BJ (cell line): ENCODE results near the gene SLC41A3. TPM values are rescaled to one million over a fixed set of nuclear protein-coding genes. Genes with fewer than 3 reads are reported as not detected.
"Not testable (repeated sequence)": the region's sequence is repeated elsewhere in the genome, so short reads cannot be mapped to it uniquely, and the experiment has no call there.

ENCODE experiments used
- CTCF ChIA-PET: fragments of 350-600 bp; formaldehyde crosslinking; extraction: SDS; loops from one replicate; lab custom pipeline; 2021; ENCODE audit warnings: antibody characterized with exemption, inconsistent platforms; lab: Yijun Ruan, JAX
- POLR2A ChIA-PET: fragments of 300-600 bp; sonication (Branson Sonifier 250); formaldehyde crosslinking; extraction: SDS; loops from one replicate; lab custom pipeline; 2021; ENCODE audit warnings: antibody characterized with exemption; lab: Charles Lee
- DNase-seq: peaks from one replicate; pipeline ENCODE4 v3.0.0-alpha.2; 2011; ENCODE audit warnings: low read depth
- H3K27me3 ChIP-seq: 2 replicates; pipeline ENCODE4 v1.6.0; 2011; ENCODE audit warnings: low read length; ENCODE audit not compliant: control insufficient read depth, insufficient read depth
- H3K36me3 ChIP-seq: 2 replicates; pipeline ENCODE4 v1.5.1; 2011; ENCODE audit warnings: low read length; ENCODE audit not compliant: control insufficient read depth, insufficient read depth
- H3K4me3 ChIP-seq: 2 replicates; pipeline ENCODE4 v1.5.1; 2011; ENCODE audit warnings: low read depth, mild to moderate bottlenecking, control low read depth, low read length
- polyA plus RNA-seq: library from polyadenylated mRNA; depleted of rRNA; stranded (reverse); fragments of >200 nt; gene quantifications from 2 replicates; pipeline ENCODE4 v1.2.3, GENCODE V29; 2011
- TF ChIP-seq, protein P1 (sequence below): IDR thresholded peaks from 2 replicates; pipeline ENCODE4 v1.5.1; 2011; ENCODE audit warnings: low read depth, mild to moderate bottlenecking, control low read depth, inconsistent platforms, low read length, moderate library complexity; ENCODE audit not compliant: insufficient read depth

SLC41A3 gene
- polyA plus RNA-seq, 1 experiment = 70.8 TPM

DNA sequence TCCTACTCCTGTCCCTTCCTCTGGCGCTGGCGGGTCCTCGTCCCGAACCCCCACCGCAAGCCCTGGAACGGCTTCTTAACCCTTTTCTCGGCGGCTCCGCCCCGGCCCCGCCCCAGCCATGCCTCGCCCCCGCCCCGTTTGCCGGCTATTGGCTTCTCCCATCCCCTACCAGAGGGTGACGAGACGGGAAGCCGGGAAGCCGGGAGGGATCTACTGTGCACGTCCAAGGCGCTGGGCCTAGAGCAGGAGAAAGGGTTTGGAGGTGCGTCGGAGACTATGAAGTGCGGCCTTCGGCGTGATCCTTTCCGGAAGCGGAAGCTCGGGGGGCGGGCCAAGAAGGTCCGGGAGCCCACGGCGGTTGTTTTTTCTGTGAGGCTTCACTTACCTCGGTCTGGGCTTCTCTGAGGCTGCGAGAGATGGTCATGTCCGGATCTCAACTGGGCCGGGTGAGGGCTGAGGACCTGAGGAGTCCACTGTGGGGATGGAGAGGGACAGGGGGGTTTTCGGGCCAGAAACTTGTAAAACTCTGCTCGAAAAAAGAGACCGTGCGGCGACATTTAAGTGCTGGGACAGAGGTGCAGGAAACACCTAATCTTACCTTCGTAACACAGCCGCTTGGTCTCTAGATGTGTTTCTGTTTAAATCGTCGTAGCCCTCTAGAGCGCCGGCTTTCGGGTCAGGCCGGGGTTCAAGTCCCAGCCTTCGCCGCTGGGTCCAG is 93.5 kb downstream of the SLC41A3 start:
- POLR2A ChIA-PET = no interaction called here
- CTCF ChIA-PET = no interaction called here
- peaks cover 4% of the 10 kb centered on the region; the same call in 1 of the 2 replicates for H3K27me3 ChIP-seq
- TF ChIP-seq, protein P1, sequence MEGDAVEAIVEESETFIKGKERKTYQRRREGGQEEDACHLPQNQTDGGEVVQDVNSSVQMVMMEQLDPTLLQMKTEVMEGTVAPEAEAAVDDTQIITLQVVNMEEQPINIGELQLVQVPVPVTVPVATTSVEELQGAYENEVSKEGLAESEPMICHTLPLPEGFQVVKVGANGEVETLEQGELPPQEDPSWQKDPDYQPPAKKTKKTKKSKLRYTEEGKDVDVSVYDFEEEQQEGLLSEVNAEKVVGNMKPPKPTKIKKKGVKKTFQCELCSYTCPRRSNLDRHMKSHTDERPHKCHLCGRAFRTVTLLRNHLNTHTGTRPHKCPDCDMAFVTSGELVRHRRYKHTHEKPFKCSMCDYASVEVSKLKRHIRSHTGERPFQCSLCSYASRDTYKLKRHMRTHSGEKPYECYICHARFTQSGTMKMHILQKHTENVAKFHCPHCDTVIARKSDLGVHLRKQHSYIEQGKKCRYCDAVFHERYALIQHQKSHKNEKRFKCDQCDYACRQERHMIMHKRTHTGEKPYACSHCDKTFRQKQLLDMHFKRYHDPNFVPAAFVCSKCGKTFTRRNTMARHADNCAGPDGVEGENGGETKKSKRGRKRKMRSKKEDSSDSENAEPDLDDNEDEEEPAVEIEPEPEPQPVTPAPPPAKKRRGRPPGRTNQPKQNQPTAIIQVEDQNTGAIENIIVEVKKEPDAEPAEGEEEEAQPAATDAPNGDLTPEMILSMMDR = no peak
- H3K36me3 ChIP-seq = no peaks in the 10 kb centered on the region
- peak overlapping the region; percentile 51 for H3K4me3 ChIP-seq
- peak; percentile 35 for DNase-seq

DNA sequence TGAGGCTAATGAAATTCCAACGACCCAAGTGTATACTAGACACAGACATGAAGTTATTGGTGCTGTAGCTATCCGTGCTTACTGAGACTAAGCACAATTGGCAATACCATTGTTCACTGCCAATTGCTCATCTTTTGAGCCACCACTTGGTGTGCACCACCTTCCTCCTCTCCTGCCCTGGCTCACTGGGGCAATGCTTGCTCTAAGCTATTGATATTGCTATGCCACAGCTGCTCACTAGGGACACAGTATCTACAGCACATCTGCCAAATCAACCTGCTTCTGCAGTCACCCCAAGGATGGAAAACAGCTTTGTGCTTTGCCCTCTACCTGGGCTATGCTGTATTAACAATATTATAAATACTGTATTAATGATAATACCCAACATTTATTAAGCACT is 99.0 kb downstream of the SLC41A3 start:
- DNase-seq, CTCF ChIA-PET: not testable (repeated sequence)

GRCh38 chr3:125977104-125977503 is 106.8 kb downstream of the SLC41A3 start:
- H3K27me3 ChIP-seq, H3K36me3 ChIP-seq, POLR2A ChIA-PET, CTCF ChIA-PET, H3K4me3 ChIP-seq, DNase-seq: not testable (repeated sequence)

More for the DNA sequence above, 99.0 kb downstream of the SLC41A3 start:
- H3K4me3 ChIP-seq, H3K36me3 ChIP-seq, POLR2A ChIA-PET, H3K27me3 ChIP-seq: not testable (repeated sequence)

- H3K27me3 ChIP-seq, CTCF ChIA-PET, H3K36me3 ChIP-seq, DNase-seq, H3K4me3 ChIP-seq, POLR2A ChIA-PET: not testable (repeated sequence)
Observed at GRCh38 chr3:125976003-125976390, 107.9 kb downstream of the SLC41A3 start.

DNA sequence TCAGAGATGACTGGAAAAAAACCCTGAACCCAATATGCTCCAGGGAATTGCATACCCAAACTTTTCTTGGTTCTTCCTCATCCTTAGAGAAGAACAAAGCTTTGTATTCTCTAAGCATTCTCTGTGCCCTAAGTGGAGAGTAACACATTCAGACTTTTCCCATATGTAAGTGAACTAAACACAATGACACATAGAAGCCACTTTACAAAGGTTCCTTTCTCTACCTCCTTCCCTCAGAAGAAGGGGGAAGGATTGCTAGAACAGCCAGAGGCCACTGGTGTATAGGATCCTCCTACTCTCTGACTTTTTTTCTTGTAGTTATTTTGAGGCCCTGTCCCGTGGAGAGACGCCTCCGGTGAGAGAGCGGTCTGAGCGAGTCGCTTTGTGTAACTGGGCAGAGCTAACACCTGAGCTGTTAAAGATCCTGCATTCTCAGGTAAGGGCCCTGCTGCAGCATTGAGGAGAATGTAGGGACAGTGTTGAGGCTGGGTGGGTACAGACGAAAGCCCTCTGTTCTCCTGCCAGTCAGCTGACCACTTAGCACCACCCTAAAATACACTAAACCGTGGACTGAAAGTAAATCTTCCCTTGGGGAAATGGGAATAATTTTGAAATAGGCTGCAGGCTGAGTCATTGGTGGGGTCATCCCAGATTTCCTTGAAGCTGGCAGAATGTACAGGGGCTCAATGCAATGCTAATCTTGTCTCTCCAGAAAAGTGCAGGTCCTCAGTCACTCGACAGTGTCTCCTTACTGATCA is 108.5 kb downstream of the SLC41A3 start:
- POLR2A ChIA-PET, CTCF ChIA-PET, H3K27me3 ChIP-seq, DNase-seq, H3K4me3 ChIP-seq, H3K36me3 ChIP-seq: not testable (repeated sequence)

DNA sequence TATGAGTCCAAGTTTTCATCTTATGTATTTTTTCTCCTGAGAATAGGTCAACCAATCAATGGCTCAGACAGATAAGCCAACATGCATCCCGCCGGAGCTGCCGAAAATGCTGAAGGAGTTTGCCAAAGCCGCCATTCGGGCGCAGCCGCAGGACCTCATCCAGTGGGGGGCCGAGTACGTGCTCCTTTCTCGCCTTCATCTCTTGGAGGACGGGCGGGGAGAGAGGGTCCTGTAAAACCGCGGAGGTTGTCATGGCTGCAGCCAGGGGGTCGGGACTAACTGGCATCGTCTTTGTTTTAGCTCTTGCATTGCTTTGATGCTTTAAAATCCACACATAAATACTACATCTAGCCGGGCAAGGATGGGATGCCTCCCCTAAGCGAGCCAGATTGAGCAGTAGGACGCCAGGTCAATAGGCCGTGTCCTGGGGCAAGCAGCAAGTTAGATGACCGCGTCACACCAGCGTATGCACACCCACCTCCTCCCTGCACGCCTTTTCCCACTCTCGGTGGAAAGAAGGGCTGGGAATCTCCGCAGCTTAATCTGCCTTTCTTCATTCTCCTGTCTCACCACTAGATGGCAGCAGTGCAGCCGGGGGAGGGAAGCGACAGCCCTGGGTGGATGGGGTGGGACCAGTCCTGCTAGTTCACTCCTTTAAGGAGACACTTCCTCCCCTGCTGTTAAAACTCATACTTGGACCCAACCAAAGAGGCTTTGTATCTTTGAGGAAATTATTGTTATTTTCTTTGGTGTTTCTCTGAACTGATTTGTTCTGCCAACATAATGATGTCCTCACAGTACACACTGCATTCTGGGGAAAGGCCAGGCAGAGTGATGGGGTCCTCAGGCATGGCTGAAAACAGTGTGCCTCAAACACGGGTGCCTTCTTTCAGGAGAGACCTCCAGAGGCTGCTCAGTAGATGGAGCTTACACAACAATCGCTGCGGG is 111.7 kb downstream of the SLC41A3 start:
- DNase-seq, POLR2A ChIA-PET, H3K36me3 ChIP-seq: not testable (repeated sequence)
- TF ChIP-seq, protein P1 = peak; percentile 69
- Histone ChIP-seq H3K27me3 (peaks cover 15% of the 10 kb centered on the region), H3K4me3 (peak overlapping the region; percentile 29)
- CTCF ChIA-PET = interaction anchor here (0.9 to 1.5 kb wide), 4 partner anchors 42 to 161 kb away, joined by 3 to 4 read pairs (median 3); partner anchors contain the start of gene SLC41A3

DNA sequence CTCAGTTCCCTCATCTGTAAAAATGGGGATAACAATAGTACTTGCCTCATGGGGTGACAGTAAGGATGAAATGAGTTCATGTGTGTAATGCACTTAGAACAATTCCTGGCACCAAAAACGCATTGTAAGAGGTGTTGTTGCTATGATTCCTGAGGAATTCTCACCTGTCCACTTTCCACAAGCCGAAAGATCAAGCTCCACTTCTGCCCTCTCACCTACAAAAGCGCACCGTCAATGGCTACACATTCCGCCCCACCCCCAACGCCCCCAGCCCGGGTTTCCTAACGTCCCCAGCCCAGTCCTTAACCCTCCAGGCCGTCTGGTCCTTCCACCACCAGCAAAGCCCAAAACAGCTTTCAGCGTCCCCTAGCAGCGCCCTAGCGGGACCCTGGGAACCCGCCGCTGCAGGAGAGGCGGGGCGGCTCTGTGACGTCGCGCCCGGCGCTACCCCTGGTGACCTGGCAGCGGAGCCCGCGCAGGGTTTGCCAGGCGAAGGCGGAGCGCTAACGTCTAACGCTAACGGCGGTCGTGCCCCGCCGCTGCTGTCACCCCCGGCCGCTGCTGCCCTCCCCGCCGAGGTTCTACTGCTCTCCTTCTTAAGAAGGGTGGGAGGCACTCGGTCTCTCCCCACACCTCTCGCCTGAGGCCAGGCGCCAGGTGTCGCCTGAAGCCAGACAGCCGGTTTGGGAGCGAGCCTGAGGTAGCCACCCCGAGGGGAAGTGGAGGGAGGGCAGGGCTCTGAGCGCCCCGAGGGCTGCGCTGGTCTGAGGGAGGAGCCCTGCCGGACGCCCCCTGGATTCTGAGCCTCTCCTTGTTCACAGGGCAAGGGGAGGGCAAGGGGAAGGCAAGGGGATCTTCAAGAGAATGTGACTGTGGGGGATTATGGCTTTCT is 115.0 kb downstream of the SLC41A3 start, which contains the start of gene ROPN1B:
Gene ROPN1B (plus strand): TSS at position 478 of the 892 bp plus-strand sequence. CDS start 2,877 bp downstream, outside the sequence.
- DNase-seq, CTCF ChIA-PET, POLR2A ChIA-PET, H3K36me3 ChIP-seq, H3K4me3 ChIP-seq: not testable (repeated sequence)
- peaks cover 18% of the 10 kb centered on the region for H3K27me3 ChIP-seq

DNA sequence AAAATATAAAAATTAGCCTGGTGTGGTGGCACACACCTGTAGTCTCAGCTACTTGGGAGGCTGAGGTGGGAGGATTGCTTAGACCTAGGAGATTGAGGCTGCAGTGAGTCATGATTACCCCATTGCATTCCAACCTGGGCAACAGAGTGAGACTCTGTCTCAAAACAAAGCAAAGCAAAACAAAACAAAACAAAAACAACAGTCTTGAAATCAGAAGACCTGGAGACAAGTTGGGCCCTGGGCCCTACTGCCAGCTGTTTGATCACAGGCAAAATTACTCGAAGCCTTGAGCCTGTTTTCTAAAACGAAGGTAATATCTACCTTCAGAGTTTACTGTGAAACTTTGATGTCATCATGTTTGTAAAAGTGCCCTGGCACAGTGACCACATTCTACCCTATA is 115.8 kb downstream of the SLC41A3 start:
- POLR2A ChIA-PET, H3K36me3 ChIP-seq, H3K4me3 ChIP-seq, CTCF ChIA-PET, DNase-seq: not testable (repeated sequence)
- H3K27me3 ChIP-seq = peaks cover 18% of the 10 kb centered on the region
